HG02981 (cell line): Measurements from ENCODE around the gene SERPINA12.
"Not testable (repeated sequence)": the region's sequence is repeated elsewhere in the genome, so short reads cannot be mapped to it uniquely, and the experiment has no call there.

ENCODE experiments used
- ATAC-seq: cut with Tn5 transposase; IDR thresholded peaks from one replicate; pipeline ENCODE4 v1.9.1; 2021; ENCODE audit warnings: mild to moderate bottlenecking, moderate library complexity; ENCODE audit not compliant: unreplicated experiment

Gene SERPINA12

GRCh38 chr14:94538070-94538740, 28.9 kb upstream of the SERPINA12 start:
- no peak for ATAC-seq

GRCh38 chr14:94536836-94537235, 27.6 kb upstream of the SERPINA12 start:
- ATAC-seq, result no peak

GRCh38 chr14:94535506-94535905, 26.2 kb upstream of the SERPINA12 start:
- ATAC-seq, result no peak

GRCh38 chr14:94532447-94532846, 23.2 kb upstream of the SERPINA12 start:
- ATAC-seq, result no peak

GRCh38 chr14:94531187-94531586, 21.9 kb upstream of the SERPINA12 start:
- ATAC-seq, result no peak

GRCh38 chr14:94524093-94524492, 14.8 kb upstream of the SERPINA12 start:
- ATAC-seq, result no peak

- no peak for ATAC-seq
These were observed 14.0 kb upstream of the SERPINA12 start for GRCh38 chr14:94523265-94523664.

GRCh38 chr14:94522115-94522724, 13.0 kb upstream of the SERPINA12 start:
- ATAC-seq, result no peak

- no peak for ATAC-seq
These were observed 12.3 kb upstream of the SERPINA12 start for GRCh38 chr14:94521375-94522114.

- no peak for ATAC-seq
These were observed 8.5 kb upstream of the SERPINA12 start for GRCh38 chr14:94517641-94518257.

GRCh38 chr14:94517248-94517640, 8.0 kb upstream of the SERPINA12 start:
- no peak for ATAC-seq

- no peak for ATAC-seq
These were observed 6.6 kb upstream of the SERPINA12 start for GRCh38 chr14:94515856-94516255.

- ATAC-seq, result no peak
These were observed 6.2 kb upstream of the SERPINA12 start for GRCh38 chr14:94515426-94515825.

GRCh38 chr14:94514351-94514750, 5.1 kb upstream of the SERPINA12 start:
- ATAC-seq, result no peak

GRCh38 chr14:94510481-94510880, 1.2 kb upstream of the SERPINA12 start:
- ATAC-seq, result not testable (repeated sequence)

GRCh38 chr14:94505641-94506040, 3.6 kb downstream of the SERPINA12 start:
- no peak for ATAC-seq

- ATAC-seq, result no peak
These were observed 4.1 kb downstream of the SERPINA12 start for GRCh38 chr14:94505206-94505605.

GRCh38 chr14:94501588-94502516, 7.4 kb downstream of the SERPINA12 start:
- ATAC-seq, result no peak

- no peak for ATAC-seq
These were observed 9.0 kb downstream of the SERPINA12 start for GRCh38 chr14:94500264-94500663.

- no peak for ATAC-seq
These were observed 9.6 kb downstream of the SERPINA12 start for GRCh38 chr14:94499673-94500072.

GRCh38 chr14:94498215-94498614, 11.1 kb downstream of the SERPINA12 start:
- ATAC-seq, result no peak
